ENCODE results near the gene GLRX2. TPM values are rescaled to one million over a fixed set of nuclear protein-coding genes. Genes with fewer than 3 reads are reported as not detected.

Gene GLRX2
- total RNA-seq (2022; extraction: Qiagen RNA extraction; ENCODE audit: low read depth) = 43.6 to 51.9 TPM (median 46.9 TPM) in 5 replicates

GRCh38 chr1:193104907-193105820 lies at the start of gene GLRX2:
Gene GLRX2 (minus strand): TSS chr1:193105414. CDS start chr1:193105382, 32 bp downstream.

DNA sequence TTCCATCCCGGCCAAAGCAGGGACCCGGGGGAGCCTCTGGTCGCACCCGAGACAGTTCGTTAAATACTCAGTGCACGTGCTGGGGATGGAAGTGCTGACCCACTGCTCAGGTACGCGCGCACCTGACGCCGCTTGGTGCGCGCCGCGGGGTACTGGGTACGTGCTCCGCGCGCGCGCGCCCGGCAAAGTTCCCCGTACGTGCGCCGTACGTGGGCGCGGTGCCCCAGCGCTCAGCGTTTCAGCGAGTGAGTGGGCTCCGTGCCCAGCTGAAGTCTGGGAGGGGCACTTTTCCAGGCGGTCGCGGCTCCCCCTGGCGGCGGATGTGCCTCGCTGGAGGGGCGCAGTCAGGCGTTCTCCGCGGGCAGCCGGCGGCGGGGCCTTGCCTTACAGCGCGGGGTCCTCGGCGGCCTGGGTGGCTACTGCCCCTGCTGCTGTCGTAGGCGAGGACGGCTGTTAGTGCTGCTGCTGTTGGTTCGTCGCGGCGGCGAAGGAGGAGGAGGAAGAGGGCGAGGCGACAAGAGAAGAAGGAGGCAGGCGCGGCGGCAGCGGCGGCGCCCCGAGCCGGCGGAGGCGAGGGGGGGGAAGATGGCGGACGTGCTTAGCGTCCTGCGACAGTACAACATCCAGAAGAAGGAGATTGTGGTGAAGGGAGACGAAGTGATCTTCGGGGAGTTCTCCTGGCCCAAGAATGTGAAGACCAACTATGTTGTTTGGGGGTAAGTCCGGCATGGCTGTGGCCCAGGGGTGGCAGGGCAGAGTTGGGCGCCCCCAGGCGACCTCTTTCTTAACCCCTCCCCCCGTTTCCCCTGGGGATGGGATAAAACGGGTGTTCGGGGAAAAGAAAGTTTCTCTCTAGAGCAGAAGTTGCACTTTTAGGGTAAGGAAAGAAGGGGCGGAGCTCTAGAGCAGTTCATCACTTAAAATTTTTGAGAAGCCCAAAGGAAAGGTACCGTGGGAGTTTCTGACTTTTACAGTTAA lies 16.7 kb upstream of the GLRX2 start, which contains the start of gene CDC73:
Gene CDC73, plus strand, starts transcription at position 416 of the 978 bp plus-strand sequence. Its CDS starts 170 bp downstream, at position 586.

GRCh38 chr1:193059282-193060114 lies 45.7 kb downstream of the GLRX2 start, which contains the start of the genes RO60 and UCHL5:
Gene RO60 (plus strand): TSS chr1:193059612. CDS start chr1:193069055, 9,443 bp downstream.
Gene UCHL5 (minus strand): TSS chr1:193059360. CDS start chr1:193059260, 100 bp downstream.

Other genes with a start within 250 kb of the GLRX2 start
- 37.6 to 49.9 TPM (median 42.8 TPM) in 5 replicates for gene UCHL5, start 46.1 kb downstream of the GLRX2 start, total RNA-seq (2022; extraction: Qiagen RNA extraction; ENCODE audit: low read depth)
- gene RO60, start 45.8 kb downstream of the GLRX2 start, total RNA-seq (2022; extraction: Qiagen RNA extraction; ENCODE audit: low read depth) = 22.0 to 29.1 TPM (median 27.2 TPM) in 5 replicates
- gene CDC73, start 16.6 kb upstream of the GLRX2 start, total RNA-seq (2022; extraction: Qiagen RNA extraction; ENCODE audit: low read depth) = 27.4 to 32.3 TPM (median 30.7 TPM) in 5 replicates
- not detected in 5 replicates for gene B3GALT2, start 81.2 kb upstream of the GLRX2 start, total RNA-seq (2022; extraction: Qiagen RNA extraction; ENCODE audit: low read depth)